Stimulated activated CD8-positive, alpha-beta memory T cell treated with anti-CD3 and anti-CD28 coated beads, Interleukin-15, amount 100 ng/mL, for 24 hours (primary cell): ENCODE data around the gene IMMT.

ENCODE experiments used
- DNase-seq: peaks from one replicate; pipeline ENCODE4 v3.0.0-alpha.2; 2020; ENCODE audit warnings: low read depth

Gene IMMT

DNA sequence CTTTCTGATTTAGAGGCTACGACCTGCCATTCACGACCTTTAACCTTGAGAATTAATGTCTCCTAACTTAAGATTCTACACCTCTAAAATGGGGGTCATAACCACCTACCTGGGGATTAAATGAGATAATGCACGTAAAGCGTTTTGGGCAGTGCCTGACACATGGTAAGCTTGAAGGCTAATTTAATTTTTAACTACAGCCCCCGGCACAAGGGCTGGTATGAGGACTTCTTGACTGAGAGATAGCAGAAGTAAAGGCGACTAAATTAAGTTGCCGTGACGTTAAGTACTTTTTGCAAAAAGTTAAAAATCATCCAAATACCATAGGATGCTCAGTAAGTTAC lies 4.5 kb upstream of the IMMT start:
- DNase-seq = no peak

DNA sequence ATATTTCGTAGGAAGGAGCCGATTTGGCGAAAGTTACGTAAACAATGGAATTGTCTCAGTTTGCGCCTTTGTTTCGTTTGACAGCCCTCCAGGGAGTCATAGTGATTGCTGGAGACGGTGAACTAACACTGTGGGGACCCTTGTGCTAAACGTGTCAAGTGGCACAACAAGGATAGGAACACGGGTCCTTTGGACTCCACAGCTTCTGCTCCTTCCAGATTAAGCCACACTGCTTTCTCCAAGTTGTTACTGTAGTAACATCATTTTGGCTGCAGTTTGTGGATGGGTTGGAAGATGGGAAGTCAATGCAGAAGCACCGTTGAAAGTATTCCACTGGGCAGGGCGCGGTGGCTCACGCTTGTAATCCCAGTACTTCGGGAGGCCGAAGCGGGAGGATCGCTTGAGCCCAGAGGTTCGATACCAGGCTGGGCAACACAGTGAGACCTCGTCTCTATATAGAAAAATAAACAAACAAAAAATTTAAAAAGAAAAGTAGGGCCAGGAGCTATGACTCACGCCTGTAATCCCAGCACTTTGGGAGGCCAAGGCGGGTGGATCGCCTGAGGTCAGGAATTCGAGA lies 636 bp upstream of the IMMT start:
- DNase-seq = no peak

DNA sequence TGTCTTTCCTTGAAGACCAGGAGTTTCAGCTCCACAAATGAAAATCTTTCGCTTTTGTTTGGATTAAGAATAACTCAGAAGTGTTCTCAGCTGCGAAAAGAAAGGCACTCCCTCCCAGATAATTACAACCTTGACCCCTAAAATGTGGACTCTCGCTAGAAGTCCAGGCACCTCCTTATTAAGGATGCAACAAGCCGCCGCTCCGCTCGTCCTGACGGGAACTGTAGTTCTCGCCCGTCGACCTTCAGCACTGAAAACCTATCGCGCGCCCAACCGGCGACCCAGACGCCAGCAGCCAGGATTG lies 559 bp downstream of the IMMT start:
- DNase-seq = no peak

DNA sequence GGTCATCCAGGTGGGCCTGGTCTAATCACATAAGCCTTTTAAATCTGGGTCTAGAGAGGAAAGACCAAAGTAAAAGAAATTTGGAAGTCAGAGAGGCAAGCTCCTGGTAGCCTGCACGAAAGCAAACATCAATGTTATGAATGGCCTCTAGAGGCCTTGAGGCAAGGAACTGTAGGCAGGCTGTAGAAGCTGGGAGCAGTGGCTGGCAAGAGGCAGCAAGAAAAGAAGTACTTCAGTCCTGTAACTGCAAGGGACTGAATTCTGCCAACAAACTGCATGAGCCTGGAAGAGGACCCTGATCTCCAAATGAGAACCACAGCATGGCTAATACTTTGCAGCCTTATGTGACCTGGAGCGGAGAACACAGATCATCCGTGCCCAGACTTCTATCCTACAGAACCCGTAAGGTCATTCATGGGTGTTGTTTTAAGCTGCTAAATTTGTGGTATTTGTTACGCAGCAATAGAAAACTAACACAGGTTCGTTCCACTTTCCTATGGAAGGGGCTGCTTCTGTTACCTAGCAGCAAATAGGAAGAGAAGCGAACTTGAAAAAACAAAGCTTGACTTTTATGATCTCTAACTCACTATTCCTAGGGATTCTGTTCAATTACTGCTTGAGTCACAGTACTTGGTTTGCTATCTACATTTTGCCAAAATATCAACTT lies 1.2 kb downstream of the IMMT start:
- DNase-seq = no peak

DNA sequence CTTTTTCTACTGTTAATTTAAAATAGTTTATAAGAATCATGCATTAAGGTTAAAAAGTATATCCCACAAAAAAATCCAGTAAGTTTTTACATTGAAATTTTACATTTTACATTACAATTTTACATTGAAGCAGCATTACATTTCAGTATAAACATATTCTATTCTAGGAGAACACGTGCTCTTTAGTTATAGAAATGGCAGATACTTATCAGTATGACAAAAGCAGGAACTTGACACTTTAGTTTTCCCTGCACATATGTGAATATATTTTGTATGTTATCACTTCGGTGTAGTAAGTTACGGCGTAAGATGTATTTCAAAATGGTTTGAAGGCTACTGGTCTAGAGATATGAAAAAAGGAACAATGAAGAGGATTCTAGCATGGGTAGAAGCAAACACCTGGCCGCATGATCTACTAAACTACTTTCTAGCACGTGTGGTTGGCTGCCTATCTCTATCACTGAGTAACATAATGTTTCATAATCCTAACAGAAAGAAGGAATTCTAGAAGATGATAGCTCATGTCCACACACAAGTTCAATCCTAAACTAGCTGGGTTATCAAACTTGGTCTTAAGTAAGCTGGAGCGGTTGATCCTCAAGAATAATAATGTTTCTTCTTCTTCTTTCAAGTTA lies 5.4 kb downstream of the IMMT start:
- no peak for DNase-seq

DNA sequence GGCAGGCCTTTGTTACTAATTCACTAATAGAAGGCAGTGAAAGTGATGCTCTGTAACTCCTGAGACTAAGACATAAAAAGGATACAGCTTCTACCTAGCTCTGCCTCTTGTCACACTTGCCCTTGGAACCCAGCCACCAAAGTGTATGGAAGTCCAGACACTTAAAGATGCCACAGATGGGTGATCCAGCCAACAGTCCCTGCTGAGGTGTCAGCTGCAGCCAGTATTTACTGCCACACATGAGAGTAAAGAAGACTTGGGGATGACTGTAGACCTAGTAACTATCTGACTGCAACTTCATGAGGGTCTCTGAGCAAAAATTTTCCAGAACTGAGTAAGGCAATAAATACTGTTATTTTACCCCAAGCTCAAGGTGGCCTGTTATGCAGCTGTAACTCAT lies 8.8 kb downstream of the IMMT start:
- DNase-seq = no peak

DNA sequence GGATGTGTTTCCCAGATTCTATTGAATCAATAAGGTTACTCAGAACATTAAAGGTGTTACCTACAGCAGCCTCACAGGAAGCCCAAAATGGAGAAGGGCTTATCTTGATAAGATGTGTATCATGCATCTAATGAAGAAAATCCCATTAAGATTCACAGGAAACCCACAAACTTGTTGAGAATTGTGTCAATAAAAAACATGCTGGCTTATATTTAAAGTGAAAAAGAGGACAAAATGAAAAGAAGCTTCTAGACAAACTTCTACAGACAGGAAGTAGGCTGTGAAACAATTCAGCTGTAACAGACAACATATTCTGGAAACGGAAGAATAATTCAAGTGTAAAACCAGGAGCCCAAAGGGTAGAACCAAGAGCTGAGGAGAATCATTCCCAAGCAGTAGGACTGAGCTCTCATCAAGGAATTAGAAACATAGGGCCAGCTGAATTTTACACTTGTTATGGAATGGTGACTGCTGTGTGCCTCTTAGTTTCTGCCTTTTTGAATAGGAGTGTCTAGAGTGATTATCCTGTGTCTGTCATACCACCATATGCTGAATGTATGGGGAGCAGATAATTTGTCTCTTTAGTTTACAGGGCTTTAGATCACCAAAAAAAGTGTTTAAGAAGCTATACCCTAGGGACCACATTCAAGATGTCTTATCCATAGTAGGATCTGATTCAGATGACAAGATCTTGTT lies 9.6 kb downstream of the IMMT start:
- DNase-seq = no peak

DNA sequence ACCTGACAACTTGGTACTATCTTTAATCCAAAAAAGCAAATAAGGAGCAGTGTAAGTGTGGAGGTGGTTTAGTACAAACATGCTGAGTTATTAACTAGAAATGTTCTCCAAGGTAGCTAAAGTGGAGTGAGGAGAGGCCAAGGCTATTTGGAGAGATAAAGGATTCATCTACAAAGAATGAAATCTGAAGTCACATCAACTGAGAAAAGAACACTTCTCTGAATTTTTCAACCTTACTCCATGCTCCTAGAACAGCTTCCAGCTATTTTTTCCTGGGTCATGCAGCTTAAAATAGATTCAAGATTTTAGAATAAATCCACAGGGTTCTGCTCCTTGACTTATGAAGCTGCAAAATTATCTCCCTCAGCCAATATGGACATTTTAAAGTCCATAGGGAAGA lies 18.7 kb downstream of the IMMT start:
- no peak for DNase-seq

DNA sequence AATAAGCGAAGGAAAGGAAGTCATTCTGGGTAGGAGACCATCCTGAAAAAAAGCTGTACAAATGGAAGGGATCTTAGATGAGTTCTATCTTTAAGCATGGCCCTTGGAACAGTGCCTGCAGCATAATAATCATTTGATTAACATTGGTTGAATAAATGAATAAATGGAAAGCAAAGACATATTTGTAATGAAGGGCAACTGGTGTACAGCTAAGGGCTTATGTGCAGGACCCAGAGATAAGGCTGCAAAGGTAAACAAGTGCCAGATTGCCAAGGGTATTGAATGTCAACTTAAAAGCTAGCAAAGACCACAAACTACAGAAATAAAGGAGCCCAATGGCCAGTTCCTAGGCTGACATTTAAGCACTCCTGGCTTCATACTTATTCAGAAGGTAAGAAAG lies 19.4 kb downstream of the IMMT start:
- DNase-seq = no peak

DNA sequence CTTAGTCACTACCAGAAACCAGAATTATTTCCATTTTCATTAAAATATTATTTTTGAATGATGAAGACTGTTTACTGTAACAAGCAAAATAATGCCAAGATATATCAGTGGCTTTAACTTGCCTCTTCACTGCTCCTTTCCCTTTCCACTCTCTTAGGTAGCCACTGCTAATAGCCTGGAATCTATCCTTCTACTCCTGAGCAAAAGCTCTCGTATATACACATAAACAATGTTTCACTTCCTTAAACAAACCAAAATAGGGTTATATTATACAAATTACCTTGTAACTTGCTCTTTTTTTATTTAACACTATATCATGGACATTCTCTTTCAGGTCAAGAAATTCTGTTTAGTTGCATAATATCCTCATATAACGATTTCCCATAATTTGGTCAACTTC lies 20.8 kb downstream of the IMMT start:
- no peak for DNase-seq

DNA sequence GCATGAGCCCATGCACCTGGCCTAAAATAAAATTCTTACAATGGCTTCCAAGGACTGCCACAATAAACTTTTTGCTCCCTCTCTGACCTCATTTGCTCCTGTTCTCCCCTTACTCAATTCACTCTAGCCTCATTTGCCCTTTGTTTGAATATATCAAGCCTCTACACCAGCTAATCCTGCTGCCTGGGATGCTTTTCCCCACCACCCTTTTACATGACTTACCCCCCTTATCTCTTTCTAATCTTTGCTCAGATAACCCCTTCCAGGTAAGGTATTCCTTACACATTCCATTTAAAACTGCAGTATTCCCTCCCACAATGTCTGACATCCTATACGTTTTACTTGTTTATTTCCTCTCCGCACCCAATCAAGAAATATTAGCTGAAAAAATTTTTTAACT lies 22.7 kb downstream of the IMMT start:
- no peak for DNase-seq

DNA sequence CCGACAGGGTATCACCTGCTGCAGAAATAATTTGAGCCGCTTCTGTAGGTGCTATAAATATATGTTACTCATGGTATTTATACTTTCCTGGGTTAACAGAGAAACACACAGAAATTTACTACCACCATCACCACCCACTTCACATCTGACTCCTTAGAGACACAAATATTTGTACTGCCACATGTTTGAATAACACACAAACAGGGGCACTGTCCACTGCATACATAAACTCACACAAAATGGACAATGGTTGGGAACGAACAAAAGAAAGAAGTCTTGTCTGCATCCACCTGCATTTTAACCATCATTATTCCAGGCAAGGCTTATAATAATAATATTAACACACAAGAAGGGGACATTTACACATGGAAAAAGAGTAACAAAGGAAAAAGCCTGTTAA lies 24.0 kb downstream of the IMMT start:
- DNase-seq = no peak

DNA sequence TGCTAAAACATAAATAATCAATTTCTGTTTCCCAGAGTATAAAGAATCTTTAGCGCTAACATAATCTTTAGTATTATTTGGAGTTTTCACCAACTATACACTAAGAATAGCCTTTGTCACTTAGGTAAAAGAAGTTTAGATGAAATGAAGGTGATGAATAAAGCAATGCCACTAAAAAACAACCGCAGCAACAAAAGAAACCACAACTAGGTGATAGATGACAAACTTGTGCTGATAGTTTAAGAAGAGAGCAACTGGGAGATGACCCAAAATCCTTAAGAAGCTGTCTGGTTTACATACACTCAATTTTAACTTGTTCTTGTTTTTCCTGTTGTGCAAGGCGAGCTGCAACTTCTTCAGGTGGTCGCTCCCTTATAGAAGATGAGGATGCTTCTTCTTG lies 24.8 kb downstream of the IMMT start:
- DNase-seq = no peak

DNA sequence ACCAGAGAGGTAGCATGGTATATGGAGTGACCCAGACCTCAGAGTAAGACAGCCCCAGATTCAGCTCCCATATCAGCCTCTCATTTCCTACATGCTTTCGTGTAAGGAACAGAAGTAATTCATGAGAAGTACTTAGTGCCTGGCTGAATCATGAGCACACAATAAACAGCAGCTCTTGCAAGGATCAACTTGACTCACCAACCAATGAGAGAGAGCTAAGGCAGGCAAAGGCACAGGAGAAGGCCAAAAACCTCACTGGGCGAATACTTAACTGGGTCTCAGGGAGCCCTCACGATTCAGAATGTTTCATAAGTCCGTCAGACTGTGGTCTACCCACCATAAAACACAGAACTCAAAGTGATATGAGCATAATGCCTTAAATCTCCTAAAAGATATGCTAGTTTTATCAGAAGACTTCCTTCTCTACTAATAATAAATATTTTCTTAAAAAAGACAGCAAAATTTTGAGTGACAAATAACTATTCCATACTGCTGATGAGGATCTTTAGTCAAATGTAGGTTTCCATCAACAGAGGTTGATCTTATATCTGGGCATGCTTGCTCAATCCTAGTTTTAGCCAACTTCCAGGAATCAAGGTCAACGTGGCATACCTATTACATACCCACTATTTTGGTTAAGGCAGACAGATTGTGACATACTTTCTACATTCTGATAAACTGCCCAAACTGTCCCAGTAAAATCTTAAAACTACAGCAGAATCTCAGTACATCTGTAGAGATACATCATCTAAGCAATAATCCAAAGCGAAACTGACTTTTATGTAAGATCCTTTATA lies 34.9 kb downstream of the IMMT start:
- no peak for DNase-seq

DNA sequence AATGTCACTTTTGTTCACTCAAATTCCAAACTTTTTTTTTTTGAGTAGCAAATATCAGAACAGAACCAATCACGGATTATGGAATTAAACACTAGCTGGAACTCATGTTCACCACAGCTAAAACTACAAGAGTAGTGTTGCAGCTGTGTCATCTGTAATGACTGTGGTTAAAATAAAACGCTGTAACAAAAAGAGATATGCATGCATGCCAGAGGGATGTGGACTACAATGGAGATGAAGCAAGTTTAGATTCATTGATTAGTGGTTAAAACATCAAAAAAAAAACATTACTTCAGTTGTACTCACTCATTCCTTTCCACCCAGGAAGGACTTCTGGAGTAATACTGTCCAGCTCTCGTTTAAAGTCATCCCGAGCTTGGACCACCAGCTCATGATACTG lies 37.0 kb downstream of the IMMT start:
- no peak for DNase-seq

DNA sequence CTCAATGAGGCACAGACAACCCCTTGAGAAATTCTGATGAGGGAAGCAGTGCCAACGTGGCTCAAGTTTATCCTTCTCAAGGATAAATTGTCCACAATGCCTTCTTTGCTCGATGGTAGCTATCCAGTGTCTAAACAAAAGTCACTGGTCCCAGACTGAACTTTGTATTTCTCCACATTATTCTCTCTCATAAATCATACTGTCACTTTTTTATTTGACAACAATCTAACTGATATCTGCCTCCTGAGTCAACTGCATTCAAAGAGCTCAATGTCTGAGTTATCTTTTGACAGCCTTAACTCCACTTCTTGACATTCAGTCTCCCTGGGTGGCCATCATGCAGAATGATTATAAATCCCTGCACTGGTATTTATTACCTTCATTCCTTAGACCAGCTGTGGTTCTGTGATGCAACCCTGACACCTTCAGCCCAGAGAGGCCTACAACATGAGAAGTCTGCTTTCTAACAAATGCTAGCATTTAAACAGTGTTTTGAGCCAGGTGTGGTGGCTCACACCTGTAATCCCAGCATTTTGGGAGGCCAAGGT lies 38.2 kb downstream of the IMMT start:
- DNase-seq = no peak

DNA sequence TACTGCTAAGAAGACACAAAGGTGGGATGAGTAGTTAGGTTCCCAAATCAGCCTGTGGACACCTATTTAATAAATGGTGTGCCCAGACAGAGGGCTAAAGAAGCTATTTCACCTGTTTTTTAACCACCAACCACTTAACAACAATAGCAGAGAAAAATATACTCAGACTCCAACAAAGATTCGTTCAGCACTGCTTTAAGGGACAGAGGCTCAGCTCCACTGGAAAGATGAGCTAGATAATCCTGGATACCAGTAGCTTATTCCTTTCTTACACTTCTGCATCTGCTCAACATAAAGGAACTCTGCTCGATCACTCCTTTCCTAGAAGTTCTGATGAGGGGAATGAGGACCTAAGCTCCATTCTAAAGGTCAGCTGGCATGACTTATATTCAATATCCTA lies 44.8 kb downstream of the IMMT start:
- no peak for DNase-seq

DNA sequence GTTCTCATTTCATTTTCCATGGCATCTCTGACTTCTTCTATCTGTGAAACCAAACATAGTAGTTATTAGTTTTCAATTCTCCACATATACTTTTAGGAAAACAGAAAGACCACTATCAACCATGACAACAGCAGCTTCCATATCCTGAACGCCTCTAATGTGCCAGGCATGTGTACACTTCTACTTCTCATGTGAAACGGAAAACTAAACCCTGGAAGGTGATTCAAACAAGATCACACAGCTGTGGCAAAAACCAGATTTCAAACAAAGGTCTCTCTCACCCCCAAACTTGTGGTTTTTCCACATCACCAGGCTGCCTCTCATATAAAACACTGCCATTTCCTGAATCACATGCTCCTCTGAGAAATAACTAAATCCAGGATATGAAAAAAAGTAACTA lies 47.5 kb downstream of the IMMT start:
- no peak for DNase-seq

DNA sequence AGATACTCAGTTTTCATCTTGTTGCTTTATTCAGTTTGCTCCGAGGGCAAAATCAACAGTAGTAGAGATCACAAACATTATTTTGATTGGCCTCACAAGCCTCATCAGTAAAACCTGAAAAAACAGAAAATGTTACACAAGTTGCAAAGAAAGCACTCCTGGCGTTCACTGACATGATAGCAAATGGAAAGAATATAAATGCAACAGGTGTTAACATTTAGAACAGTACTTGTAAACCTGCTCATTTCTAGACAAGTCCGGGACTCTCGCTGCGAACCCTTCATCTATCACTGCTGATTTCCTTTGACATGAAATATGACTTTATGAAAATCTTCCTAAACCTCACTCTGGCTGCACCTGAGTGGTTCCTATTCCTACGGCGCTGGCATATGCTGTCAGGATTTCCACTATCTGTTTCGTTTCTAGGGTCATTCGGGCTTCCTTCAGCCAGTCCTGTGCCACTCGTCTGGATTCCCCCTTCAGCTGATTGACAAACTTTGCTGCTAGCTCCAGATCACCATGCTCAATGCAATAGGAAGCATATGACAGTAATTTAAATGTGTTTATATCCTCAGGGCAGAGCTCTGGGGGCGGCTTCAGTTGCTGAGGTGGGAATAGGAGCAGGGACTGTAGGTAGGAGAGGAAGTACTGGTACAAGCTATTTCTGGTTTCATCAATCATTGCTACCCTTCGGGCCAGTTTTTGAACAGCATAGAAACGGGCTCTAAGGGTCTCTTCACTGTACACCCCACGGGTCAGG lies 51.2 kb downstream of the IMMT start:
- no peak for DNase-seq

DNA sequence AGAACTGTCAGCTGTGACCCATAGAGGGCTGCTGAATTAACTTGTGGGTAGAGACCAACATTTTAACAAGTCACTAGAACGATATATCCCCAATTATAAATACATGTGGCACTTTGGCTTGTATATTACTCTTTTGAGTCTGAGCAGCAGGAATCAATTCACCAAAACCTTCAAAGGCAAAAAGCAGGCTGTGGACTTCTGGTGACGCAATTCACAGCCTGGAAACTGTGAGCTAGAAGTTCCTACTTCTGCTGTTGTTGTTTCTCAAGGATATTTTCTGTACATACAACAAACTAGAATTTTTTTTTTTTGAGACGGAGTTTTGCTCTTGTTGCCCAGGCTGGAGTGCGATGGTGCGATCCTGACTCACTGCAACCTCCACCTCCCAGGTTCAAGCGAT lies 52.0 kb downstream of the IMMT start:
- DNase-seq = no peak

DNA sequence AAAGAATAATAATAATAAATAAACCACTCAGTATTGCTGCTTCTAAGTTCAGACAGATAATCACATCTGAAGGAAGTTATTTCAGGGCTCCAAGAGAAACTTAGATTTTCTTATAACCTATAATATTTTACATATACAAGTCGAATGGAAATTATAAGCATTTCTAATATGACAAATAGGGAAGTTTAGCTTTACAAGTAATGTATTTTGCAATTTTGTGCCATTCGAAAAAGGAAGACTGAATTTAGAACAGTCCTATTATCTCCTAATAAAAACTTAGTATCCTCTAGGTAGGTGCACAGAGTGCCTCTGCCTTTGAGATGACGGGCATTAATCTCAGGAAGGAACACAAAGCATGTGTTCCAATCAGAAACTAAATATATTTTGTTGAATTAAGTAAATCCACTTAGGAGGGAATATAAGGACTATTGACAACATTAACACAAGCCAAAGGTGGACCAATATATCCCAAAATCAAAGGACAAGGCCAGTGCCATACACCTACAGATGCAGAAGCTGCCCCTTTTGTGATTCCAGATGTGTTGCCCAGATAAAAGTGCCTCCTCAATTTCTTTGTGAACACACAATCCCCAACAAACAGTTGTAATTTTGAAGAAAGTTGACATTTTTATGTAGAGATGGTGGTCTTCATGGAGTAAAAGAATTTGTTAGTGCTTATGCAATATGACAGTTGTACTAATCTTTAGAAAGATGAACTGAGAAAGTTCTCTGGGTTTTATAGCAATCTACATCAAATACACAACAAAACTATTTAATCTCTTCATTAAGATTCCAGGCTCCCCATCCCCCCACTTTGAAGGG lies 52.6 kb downstream of the IMMT start:
- DNase-seq = no peak
